ENCODE measurements around the gene PLA2G6. TPM values are rescaled to one million over a fixed set of nuclear protein-coding genes. Genes with fewer than 3 reads are reported as not detected.

Gene PLA2G6
- total and polyA plus RNA-seq, 9 of the 15 experiments (the other 6 are each of a cell fraction or from before 2014, with no cell fraction given): 0.11 to 12.2 (median 9.7) TPM

- TF ChIP-seq ZBTB49 (CRISPR knock-in tag; IDR thresholded peaks at IDR 0.05; ENCODE audit: borderline replicate concordance) (no peak), SAFB (IDR thresholded peaks at IDR 0.05; ENCODE audit: borderline replicate concordance, low read depth, low read length) (peak; percentile 87), NR2C2 (CRISPR knock-in tag; IDR thresholded peaks at IDR 0.05) (0 out of 2 replicates have a peak, but pooled peaks have one; percentile 34), NR2C2 (tag; IDR thresholded peaks at IDR 0.05) (no peak), HMGN3 (IDR thresholded peaks at IDR 0.05; ENCODE audit: borderline replicate concordance, extremely low read depth, insufficient read length, low read depth, low read length) (peak; percentile 52), E2F3 (CRISPR knock-in tag; IDR thresholded peaks at IDR 0.05) (peak; percentile 78), VEZF1 (CRISPR knock-in tag; IDR thresholded peaks at IDR 0.05) (peak; percentile 42; the same call in 1 of the 2 replicates), FUS (optimal IDR thresholded peaks at IDR 0.05; ENCODE audit: low read depth, low read length) (no peak), ETV1 (tag; conservative IDR thresholded peaks at IDR 0.05; ENCODE audit: low read depth) (no peak), MEF2A (IDR thresholded peaks at IDR 0.05; ENCODE audit: control insufficient read depth, low read depth, low read length) (no peak), ZNF57 (CRISPR knock-in tag; IDR thresholded peaks at IDR 0.05) (no peak), KDM1A (IDR thresholded peaks at IDR 0.05) (no peak), JUND (IDR thresholded peaks at IDR 0.05; ENCODE audit: borderline replicate concordance, low read depth, low read length) (no peak), JUND (tag; IDR thresholded peaks at IDR 0.05; ENCODE audit: borderline replicate concordance, low read depth, low read length) (no peak), AFF1 (IDR thresholded peaks at IDR 0.05; ENCODE audit: low read depth in 1 of 2, partially characterized antibody in 2 of 2) (no peak), STAT6 (CRISPR knock-in tag; IDR thresholded peaks at IDR 0.05) (no peak)
These were observed 32.8 kb upstream of the PLA2G6 start (continued) for GRCh38 chr22:38214302-38215056.

Measured in K562 (cell line).